NCI-H226 (cell line): ENCODE data around the gene UCN.
"Not testable (repeated sequence)": the region's sequence is repeated elsewhere in the genome, so short reads cannot be mapped to it uniquely, and the experiment has no call there.

Experiments
- DNase-seq: peaks from one replicate; pipeline ENCODE4 v3.0.0-alpha.2; 2015

UCN gene

DNA sequence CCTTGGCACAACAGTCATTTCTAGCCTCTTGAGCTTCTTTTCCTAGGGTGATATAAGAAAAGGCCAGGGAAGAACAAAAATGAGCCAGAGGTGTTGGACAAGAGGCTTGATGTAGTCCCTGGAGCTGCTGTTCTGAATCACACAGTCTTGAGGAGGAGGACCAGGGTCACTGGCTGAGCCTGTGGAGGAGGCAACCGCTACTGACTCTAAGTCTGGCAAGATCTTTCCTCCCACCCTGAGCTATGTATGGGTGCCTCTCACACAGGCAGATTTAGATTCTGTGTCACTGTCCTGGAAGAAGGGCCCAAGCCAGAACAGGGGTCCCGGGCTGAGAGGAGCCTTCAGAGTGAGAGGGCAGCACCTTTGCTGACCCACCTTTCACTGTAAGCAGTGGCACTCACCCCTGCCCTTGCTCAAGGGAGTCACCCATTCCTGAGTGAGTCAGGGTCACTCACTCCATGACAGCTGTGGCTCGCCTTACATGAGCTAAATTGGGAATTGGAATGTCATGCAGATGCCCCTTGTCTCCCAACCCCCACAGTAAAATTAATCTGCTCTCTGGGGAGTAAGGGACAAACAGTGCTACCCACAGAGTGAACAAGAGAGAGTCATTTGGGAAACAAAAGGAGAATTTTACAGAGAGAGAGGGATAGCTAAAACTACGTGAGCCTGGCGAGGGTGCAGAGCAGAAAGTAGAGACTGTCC is 26.2 kb downstream of the UCN start, which contains the start of gene TRIM54:
Gene TRIM54 (plus strand): TSS at position 575 of the 705 bp plus-strand sequence. CDS start 303 bp downstream, outside the sequence.
- DNase-seq, result no peak

DNA sequence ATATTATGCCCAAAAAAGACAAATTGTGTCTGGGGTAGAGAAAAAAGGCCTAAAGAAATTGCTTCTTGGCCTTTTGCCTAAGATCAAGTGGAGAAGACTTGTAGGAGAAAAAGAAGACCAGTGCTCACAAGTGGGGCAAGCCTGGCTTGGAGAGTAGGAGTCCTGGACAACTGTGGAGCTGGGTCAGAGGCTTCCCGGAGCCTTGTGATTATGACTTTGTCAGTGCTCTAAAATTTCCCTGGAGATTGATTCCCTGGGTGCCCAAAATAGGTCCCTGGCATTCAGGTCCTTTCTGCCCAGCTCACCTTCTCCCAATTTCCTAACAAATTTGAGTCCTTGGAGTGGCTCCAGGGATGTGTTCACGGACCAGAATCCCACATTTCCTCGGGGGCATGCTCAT is 26.8 kb downstream of the UCN start:
- no peak for DNase-seq

DNA sequence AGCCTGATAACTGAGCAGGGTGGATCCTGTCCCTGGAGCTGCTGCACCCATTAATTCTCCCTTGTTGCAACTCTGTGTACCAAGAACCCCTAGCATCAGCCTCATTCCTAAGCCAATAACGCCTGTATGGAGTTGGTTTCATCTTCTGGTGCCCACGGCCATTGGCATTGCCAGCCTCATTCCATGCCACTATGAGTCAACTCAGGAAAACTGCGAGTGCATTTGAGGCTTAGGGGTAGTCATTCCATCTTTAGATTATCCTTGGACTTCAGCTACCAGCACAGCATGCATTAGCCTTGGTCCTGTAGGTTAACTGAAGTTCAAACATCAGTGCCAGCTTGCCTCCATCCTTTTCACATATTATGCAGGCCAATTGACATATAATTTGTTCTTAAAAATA is 27.4 kb downstream of the UCN start:
- DNase-seq, result no peak

DNA sequence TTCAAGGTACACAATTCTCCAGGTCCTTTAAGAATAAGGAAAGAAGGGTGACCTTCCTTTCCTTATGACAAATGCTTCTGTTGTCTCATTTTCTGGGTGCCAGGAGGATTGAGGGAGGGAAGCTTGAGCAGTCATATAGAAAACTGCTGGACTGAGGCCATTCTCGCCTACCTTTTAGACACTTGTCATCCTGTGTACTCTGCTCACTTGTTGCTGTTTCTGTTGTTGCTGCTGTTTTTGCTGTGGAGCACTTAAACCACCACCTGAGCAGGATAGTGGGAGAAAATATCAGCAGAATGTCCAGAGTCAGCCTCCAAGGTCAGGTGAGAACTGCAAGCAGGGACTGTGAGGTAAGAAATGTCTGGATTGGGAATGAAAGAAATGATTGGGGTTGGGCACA is 30.2 kb downstream of the UCN start:
- DNase-seq, result no peak

DNA sequence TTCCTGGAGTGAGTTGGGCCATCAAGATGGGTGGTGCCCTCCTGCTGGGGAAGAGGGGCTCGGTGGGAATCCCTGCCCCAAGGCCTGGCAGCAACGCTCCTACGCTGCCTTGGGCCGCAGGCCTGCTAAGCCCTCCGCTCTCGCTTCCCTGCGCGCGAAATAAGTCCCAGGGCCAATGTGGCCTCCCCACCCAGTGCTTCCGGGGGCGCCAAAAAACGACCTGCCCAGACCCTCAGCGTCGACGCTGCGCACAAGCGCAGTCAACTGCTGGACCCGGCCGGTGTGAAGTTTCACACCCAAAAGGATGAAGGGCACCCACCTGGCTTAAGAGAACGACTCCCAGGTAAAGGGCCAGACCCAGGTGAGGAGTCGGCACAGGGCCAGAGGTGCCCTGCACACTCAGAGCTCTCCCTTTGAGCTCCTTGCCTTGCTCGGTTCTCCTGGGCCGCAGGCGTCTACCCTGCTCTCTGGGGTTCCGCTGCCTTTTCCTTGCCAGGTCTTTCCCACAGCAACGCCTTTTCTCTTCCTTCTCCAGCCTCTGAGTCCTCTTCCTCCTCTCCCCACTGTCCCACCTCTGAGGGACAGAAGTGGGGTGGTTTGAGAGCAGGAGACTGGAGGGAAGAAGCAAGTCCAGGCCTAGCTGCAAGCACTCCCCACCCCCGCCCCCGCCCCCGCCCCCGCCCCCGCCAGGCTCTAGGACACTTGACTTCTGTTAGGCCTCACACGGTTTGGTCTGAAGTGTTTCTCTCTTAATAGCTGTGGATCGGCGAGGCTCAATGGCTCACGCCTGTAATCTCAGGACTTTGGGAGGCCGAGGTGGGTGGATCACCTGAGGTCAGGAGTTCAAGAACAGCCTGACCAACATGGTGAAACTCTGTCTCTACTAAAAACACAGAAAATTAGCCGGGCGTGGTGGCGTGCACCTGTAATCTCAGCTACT is 32.8 kb downstream of the UCN start, which contains the start of gene DNAJC5G:
Gene DNAJC5G (plus strand): TSS at position 223 of the 940 bp plus-strand sequence. CDS start 1,296 bp downstream, outside the sequence.
- DNase-seq, result no peak

DNA sequence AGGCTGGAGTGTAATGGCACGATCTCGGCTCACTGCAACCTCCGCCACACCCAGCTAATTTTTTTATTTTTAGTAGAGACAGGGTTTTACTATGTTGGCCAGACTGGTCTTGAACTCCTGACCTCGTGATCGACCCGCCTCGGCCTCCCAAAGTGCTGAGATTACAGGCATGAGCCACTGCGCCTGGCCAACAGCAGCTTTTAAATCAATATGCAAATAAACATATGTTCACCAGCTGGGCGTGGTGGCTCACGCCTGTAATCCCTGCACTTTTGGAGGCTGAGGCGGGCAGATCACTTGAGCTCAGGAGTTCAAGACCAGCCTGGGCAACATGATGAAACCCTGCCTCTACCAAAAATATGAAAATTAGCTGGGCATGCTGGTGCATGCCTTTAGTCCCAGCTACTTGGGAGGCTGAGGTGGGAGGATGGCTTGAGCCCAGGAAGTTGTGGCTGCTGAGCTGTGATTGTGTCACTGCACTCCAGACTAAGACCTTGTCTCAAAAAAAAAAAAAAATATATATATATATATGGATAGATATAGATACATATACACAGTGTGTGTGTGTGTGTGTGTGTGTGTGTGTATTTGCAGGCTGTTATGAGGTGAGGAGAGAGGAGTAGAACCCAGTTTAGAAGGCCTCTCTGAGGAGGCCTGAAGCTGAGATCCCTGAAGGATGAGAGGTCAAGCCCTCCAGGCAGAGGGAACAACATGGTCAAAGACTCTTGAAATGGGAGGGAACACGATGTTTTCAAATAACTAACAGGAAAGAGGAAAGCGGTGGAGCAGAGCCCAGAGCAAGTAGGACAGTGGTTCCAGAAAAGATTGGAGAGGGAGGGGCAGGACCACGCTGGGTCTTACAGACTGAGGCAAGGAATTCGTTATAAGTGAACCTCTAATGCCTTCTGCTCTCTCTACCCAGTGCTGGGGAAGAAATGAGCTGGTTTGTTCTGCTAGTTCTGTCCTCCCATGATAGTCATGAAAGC is 35.4 kb downstream of the UCN start:
- not testable (repeated sequence) for DNase-seq

GRCh38 chr2:27271631-27272340 is 36.5 kb downstream of the UCN start:
- no peak for DNase-seq

- no peak for DNase-seq
These were observed 37.6 kb downstream of the UCN start for GRCh38 chr2:27270670-27271069.

- no peak for DNase-seq
These were observed 38.1 kb downstream of the UCN start for GRCh38 chr2:27270131-27270530.

DNA sequence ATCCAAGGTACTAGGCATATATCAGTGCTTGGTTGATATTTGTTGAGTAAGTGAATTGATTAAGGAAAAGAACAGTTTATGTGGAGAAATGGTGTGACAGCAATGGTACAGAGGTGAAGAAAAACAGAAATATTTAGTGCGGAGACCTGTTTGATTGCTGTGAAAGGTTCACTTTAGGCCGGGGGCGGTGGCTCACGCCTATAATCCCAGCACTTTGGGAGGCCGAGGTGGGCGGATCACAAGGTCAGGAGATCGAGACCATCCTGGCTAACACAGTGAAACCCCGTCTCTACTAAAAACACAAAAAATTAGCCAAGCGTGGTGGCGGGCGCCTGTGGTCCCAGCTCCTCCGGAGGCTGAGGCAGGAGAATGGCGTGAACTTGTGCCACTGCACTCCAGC is 39.9 kb downstream of the UCN start:
- DNase-seq, result not testable (repeated sequence)

GRCh38 chr2:27265536-27265870 is 42.7 kb downstream of the UCN start:
- no peak for DNase-seq

GRCh38 chr2:27264753-27265535 is 43.3 kb downstream of the UCN start:
- no peak for DNase-seq

GRCh38 chr2:27264253-27264752 is 43.9 kb downstream of the UCN start:
- DNase-seq, result no peak

DNA sequence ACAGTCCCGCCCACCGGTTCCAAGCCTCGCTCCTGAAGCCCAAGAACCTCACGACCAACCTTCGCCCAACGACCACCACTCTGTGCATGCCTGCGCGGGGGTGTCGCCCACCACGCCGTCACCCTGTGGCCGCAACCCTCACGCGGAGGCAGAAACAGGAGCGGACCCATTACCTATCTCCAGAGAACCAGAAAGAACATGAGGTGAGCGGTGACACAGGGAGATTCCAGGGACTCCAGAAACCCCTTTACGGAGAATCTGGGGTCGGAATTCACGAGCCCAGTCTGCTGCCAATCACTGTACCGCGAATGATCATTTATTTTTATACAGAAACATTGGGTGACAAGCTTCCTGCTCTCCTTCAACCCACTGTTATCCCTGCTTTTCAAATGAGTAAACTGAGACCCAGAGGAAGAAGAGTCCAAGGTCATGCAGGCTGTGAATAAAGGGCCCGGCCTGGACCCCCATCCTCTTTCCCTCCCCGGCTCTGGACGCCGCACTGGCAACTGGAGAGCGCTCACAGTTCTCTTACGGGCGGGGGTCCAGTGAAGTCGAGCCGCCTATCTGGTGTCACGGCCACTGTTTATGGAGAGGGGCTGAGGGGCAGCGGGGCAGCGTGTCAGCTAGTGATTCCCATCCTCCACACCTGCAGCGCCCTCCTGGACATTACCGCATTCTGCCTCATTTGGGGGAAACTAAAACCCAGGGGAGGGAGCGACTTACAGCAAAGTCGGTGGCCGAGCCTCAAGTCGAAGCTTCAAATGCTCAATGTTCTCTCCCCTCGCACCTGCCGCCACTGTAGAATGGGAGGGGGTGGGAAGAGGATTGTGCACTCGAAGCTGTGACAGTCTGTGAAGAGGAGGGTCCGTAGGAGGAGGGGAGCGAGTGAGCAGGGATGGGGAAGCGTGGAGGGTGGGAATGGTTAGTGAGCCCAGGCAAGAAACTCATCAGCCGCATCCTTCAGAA is 44.7 kb downstream of the UCN start:
- DNase-seq, result no peak

DNA sequence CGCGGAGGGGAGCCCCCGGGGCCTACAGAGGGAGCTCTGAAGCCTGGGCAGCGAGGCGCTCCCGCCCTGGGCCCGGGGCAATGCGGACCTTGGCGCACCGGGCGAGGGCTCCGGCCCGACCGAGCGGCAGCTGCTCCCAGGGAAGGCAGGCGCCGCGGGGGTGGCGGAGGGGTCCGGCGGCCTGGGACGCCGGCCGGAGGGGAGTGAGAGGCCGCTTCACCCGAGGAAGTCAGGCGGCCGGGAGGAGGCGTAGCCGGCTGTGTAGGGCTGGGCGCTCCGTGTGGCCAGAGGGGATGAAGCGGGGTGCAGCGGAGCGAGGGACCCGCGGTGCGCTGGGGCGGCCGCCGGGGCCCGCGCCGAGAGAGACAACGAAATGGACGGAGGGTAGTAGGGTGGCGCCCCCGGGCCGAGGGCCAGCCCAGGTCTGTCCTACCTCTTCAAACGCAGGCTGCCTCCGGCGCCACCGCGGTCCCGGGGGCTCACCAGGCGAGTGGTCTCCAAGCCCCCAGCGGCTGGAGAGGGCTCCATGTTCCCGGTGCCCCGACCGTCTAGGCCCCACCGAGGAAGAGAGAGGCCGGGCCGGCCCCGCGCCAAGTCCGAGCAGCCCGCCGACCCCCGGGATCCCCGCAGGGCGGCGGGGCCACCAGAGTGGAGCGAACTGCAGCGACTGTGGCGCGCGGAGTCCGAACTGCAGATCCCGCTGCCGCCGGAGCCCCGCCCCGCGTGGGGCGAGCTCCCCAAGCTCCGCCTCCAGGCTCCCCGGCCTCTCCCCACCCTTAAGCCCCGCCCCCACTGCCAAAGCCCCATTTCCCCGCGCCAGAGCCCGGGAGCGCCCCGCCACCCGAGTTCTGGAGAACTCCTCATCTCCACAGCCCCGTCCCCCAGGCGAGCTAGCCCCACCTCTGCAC is 45.6 kb downstream of the UCN start, which contains the start of gene SLC30A3:
Gene SLC30A3 (minus strand): TSS at position 669 of the 908 bp plus-strand sequence. CDS start 141 bp downstream, at position 528.
- peak; percentile 40 for DNase-seq

DNA sequence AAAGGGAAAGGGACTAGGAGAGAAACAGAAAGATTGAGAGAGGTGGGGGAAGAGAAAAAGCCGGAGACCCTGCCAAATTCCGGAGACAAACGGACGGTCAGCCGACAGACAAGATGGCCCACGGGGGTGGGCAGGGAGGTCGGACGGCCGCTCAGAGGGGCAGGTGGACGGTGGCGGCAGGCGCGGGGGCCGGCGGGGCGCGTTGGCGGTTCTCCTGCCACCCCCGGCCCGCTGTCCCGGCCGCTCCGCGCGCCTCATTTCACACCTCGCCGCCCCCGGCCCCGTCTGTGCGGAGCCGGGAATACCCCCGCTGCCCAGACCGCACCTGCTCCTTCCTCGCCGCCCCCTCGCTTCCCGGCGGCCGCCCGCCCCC is 46.3 kb downstream of the UCN start:
- DNase-seq, result no peak

GRCh38 chr2:27261241-27261925 is 46.9 kb downstream of the UCN start:
- no peak for DNase-seq

GRCh38 chr2:27258051-27258450 is 50.2 kb downstream of the UCN start:
- DNase-seq, result no peak
